Mucosa of descending colon (tissue), 3 donors: ENCODE data around the gene CHKB. TPM values are rescaled to one million over a fixed set of nuclear protein-coding genes. Genes with fewer than 3 reads are reported as not detected.

Experiments used
- ATAC-seq: fragments of 200-7000 bp; cut with Tn5 transposase; one replicate; pipeline ENCODE4 v1.9.1; 2020; ENCODE audit warnings: mild to moderate bottlenecking, moderate library complexity
- DNase-seq, 3 donors: peaks; one replicate each; pipeline ENCODE4 v3.0.0-alpha.2; 2020
- H3K36me3 ChIP-seq: fragments of 200-600 bp; one replicate; pipeline ENCODE4 v1.8.0; 2021; ENCODE audit warnings: low read depth, mild to moderate bottlenecking
- H3K4me1 ChIP-seq: fragments of 200-600 bp; one replicate; pipeline ENCODE4 v1.8.0; 2021; ENCODE audit warnings: low read depth, mild to moderate bottlenecking
- H3K4me3 ChIP-seq: fragments of 200-600 bp; one replicate; pipeline ENCODE4 v1.8.0; 2021; ENCODE audit warnings: mild to moderate bottlenecking
- H3K9me3 ChIP-seq: fragments of 200-600 bp; one replicate; pipeline ENCODE4 v1.8.0; 2021; ENCODE audit warnings: mild to moderate bottlenecking
- intact Hi-C, 2 donors: fragments of 100-400 bp; cut with DNase I in 1 of 2; cut with micrococcal nuclease in 1 of 2; formaldehyde crosslinking; loops; one replicate each; pipeline versions ENCODE4 v1.11.0 to v1.11.1; 2022; cut with DNase I, micrococcal nuclease
- total RNA-seq, 3 donors: library from RNA; stranded (reverse); fragmentation: NEBNext Ultra II Directional in 2 of 3; extraction: Animal tissue kit (Norgen Biotek cat#: 25700) in 2 of 3; gene quantifications; one replicate each; pipeline versions ENCODE4 v1.2.1 to v1.2.4, GENCODE V29; 2021 to 2023
- TF ChIP-seq, protein P1 (sequence below): fragments of 200-600 bp; IDR thresholded peaks from one replicate; pipeline ENCODE4 v1.8.0; 2022; ENCODE audit warnings: antibody characterized with exemption, mild to moderate bottlenecking
- donor health status: DM: no; HTN: no; CAD: no; lungs with moderate emphysema.
- donor health status: DM: no; HTN: no; CAD: no.
- donor health status: DM: no; HTN: yes; CAD: no.

The CHKB gene
- total RNA-seq, 3 donors from 2014 or later, result 79.9 to 95.0 (median 80.9) TPM

DNA sequence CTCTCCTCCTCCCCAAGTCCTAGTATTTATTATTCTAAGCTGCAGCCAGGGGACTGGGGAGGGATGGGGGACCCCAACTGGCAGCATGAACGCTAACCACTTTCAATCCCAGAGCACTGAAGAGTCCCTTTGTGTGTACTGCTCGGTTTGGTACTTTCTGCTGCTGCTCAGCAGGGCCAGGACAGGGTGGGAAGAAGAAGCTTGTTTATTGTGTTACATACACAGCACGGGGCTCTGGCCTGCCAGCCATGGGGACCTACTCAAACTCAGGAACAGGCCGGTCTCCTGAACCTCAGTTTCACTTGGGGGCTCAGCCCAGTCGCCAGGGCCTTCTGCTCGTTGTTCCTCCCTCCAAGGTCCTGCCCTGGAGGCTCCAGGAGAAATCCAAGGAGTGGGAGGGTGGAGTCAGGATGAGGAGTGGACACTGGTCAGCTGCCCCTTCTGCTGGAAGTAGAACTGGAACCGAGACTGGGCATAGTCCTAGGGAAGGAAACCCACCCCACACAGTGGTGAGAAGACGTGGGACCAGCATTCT lies 3.8 kb downstream of the CHKB start:
- Histone ChIP-seq H3K36me3 (no peaks in the 10 kb centered on the region), H3K9me3 (no peaks in the 10 kb centered on the region), H3K4me1 (peaks cover 11% of the 10 kb centered on the region), H3K4me3 (no peak overlapping the region)
- no peak for ATAC-seq
- TF ChIP-seq, protein P1, sequence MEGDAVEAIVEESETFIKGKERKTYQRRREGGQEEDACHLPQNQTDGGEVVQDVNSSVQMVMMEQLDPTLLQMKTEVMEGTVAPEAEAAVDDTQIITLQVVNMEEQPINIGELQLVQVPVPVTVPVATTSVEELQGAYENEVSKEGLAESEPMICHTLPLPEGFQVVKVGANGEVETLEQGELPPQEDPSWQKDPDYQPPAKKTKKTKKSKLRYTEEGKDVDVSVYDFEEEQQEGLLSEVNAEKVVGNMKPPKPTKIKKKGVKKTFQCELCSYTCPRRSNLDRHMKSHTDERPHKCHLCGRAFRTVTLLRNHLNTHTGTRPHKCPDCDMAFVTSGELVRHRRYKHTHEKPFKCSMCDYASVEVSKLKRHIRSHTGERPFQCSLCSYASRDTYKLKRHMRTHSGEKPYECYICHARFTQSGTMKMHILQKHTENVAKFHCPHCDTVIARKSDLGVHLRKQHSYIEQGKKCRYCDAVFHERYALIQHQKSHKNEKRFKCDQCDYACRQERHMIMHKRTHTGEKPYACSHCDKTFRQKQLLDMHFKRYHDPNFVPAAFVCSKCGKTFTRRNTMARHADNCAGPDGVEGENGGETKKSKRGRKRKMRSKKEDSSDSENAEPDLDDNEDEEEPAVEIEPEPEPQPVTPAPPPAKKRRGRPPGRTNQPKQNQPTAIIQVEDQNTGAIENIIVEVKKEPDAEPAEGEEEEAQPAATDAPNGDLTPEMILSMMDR, result no peak
- intact Hi-C loops, result no loop called here
- no peak for DNase-seq

GRCh38 chr22:50577987-50578775 lies 4.5 kb downstream of the CHKB start, which contains the start of gene CPT1B:
Gene CPT1B (minus strand): TSS chr22:50578427. CDS start chr22:50577915, 512 bp downstream.
- intact Hi-C loops, result no loop called here
- ATAC-seq, result no peak
- Histone ChIP-seq H3K4me1 (peaks cover 5% of the 10 kb centered on the region), H3K9me3 (no peaks in the 10 kb centered on the region), H3K36me3 (no peaks in the 10 kb centered on the region), H3K4me3 (no peak within 1 kb of the TSS)
- peak in 1 of 3 donors; percentile 31 for DNase-seq
- TF ChIP-seq, protein P1, result no peak

DNA sequence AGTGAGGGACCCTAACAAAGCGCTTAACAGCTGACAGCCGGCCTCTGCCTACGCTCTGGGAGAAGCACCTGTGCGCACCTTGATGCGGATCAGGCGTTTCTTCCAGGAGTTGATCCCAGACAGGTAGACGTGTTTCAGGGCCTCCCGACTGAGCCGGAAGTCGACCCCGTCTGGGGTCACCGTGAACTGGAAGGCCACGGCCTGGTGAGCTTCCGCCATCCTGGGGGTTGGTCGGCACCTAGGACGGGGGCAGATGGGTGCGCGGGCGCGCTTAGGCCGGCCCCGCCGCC lies 5.0 kb downstream of the CHKB start:
- Histone ChIP-seq H3K9me3 (no peaks in the 10 kb centered on the region), H3K4me1 (peaks cover 3% of the 10 kb centered on the region), H3K4me3 (no peak overlapping the region), H3K36me3 (no peaks in the 10 kb centered on the region)
- intact Hi-C loops, result no loop called here
- TF ChIP-seq, protein P1, result no peak
- no peak for DNase-seq
- ATAC-seq, result no peak

GRCh38 chr22:50576806-50577696 lies 5.6 kb downstream of the CHKB start:
- intact Hi-C loops, result no loop called here
- Histone ChIP-seq H3K4me1 (peaks cover 3% of the 10 kb centered on the region), H3K36me3 (no peaks in the 10 kb centered on the region), H3K4me3 (no peak overlapping the region), H3K9me3 (no peaks in the 10 kb centered on the region)
- TF ChIP-seq, protein P1, result no peak
- DNase-seq, result no peak
- no peak for ATAC-seq

- intact Hi-C loops, result no loop called here
- H3K36me3 ChIP-seq, result no peaks in the 10 kb centered on the region
- DNase-seq (peak in 1 of 3 donors; percentile 55), ATAC-seq (peak; percentile 41)
- H3K9me3 ChIP-seq, result no peaks in the 10 kb centered on the region
- H3K4me1 ChIP-seq, result peaks cover 3% of the 10 kb centered on the region
- H3K4me3 ChIP-seq, result no peak overlapping the region
- TF ChIP-seq, protein P1, result no peak
Observed at GRCh38 chr22:50576070-50576469, 6.6 kb downstream of the CHKB start.
